Esophagus squamous epithelium (tissue), 4 donors: ENCODE measurements around the gene OR7G2.

Experiments
- CTCF ChIP-seq, 6 experiments: fragments of 450-650 bp in 4 of 6; fragments of 200-600 bp in 2 of 6; sonication (generic) in 2 of 6; IDR thresholded peaks; one replicate each; pipeline ENCODE4 v1.5.1; 2016 to 2019; ENCODE audit warnings: antibody characterized with exemption in 6 of 6, mild to moderate bottlenecking in 4 of 6, moderate library complexity in 4 of 6
- POLR2A ChIP-seq, 4 donors: fragments of 450-650 bp; IDR thresholded peaks; one replicate each; pipeline ENCODE4 v1.6.1; 2017; ENCODE audit warnings: antibody characterized with exemption in 4 of 4, mild to moderate bottlenecking in 4 of 4, moderate library complexity in 3 of 4

GRCh38 chr19:9078651-9079050 is 28.6 kb downstream of the OR7G2 start:
- TF ChIP-seq CTCF (IDR thresholded peaks at IDR 0.05) (no peak), POLR2A (IDR thresholded peaks at IDR 0.05) (no peak)
